Measurements from ENCODE around the gene PDSS2.

- no peak for TF ChIP-seq POLR2A (IDR thresholded peaks at IDR 0.05; ENCODE audit: low read length)
- no peak for TF ChIP-seq GATA1 (IDR thresholded peaks at IDR 0.05; ENCODE audit: low read depth, low read length)
Measured at GRCh38 chr6:107489636-107490565, 30.5 kb upstream of the PDSS2 start, which contains the start of gene SOBP.
